Lower leg skin (tissue), 4 donors: ENCODE measurements around the gene ZBTB20. TPM values are rescaled to one million over a fixed set of nuclear protein-coding genes. Genes with fewer than 3 reads are reported as not detected.

Experiments
- DNase-seq, 2 donors: peaks; one replicate each; pipeline ENCODE4 v3.0.0-alpha.2; 2019; ENCODE audit warnings: low spot score in 2 of 2
- H3K4me3 ChIP-seq: fragments of 200-600 bp; sonication (generic); 2 replicates; pipeline ENCODE4 v1.5.1; 2017; ENCODE audit warnings: mild to moderate bottlenecking, low read depth; ENCODE audit not compliant: poor library complexity, severe bottlenecking
- CTCF ChIP-seq, 3 donors: fragments of 450-650 bp; IDR thresholded peaks; one replicate each; pipeline ENCODE4 v1.5.1; 2016; ENCODE audit warnings: antibody characterized with exemption in 3 of 3, mild to moderate bottlenecking in 3 of 3, moderate library complexity in 2 of 3
- POLR2A ChIP-seq, 2 donors: fragments of 450-650 bp; IDR thresholded peaks; one replicate each; pipeline ENCODE4 v1.6.1; 2016 to 2017; ENCODE audit warnings: antibody characterized with exemption in 2 of 2, mild to moderate bottlenecking in 1 of 2, moderate library complexity in 1 of 2
- WGBS, 2 donors: methylation state at CpG; one replicate each; pipeline ENCODE4 v1.1.5; 2018; 5-methylcytosine and 5-hydroxymethylcytosine counted together
- intact Hi-C: fragments of 100-400 bp; cut with DNase I; formaldehyde crosslinking; loops from one replicate; pipeline ENCODE4 v1.15.0; 2023; ENCODE audit warnings: low total_unique reads
- total RNA-seq, 4 donors: library from RNA; depleted of rRNA; stranded (reverse); fragments of >200 nt; gene quantifications; one replicate each; pipeline ENCODE4 v1.1.0, GENCODE V29; 2016

The ZBTB20 gene
- total RNA-seq, 4 donors from 2014 or later, result 22.5 to 41.9 (median 33.1) TPM

DNA sequence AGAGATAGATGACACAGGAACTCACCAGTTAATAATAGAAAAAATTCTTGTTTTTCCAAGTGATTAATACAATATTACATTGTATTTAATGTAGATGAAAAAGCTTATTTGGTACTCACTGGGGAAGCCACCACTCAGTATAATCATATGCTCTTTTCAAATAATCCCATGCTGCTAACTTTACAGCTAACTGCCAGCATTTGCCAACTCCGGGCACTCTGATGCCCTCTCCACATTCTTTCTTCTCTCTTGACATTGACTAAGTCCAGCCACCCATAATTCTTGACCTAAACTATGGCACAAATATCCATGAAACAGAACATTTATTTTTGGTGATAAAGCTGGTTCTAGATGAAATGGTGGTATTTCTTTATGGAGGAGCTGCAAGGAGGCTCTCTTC is 384.9 kb downstream of the ZBTB20 start:
- no peak for TF ChIP-seq POLR2A (IDR thresholded peaks at IDR 0.05)
- TF ChIP-seq CTCF (IDR thresholded peaks at IDR 0.05), result no peak
- intact Hi-C loops, result no loop called here
- WGBS, 2 donors, result 89 to 90% methylated on average over 1 of the region's 1 CpG

DNA sequence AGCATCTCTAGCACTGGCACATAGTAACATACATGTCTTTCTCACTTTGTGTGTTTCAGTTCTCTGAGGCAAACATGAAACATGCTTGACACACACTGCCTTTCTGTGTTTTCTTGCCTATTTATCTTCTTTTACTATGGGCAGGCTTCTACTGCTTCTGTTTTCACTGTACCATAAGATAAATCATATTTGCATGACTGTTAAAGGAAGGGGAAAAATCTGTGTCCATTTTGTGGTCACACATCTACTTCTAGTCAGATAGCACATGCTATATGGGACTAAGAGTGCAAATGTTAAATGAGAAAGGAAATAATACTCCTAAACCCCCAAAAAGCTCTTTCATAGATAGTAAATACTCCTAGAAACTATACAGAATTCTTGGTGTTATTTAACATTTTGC is 386.4 kb downstream of the ZBTB20 start:
- no peak overlapping the region for H3K4me3 ChIP-seq
- no peak for TF ChIP-seq POLR2A (IDR thresholded peaks at IDR 0.05)
- no peak for TF ChIP-seq CTCF (IDR thresholded peaks at IDR 0.05)
- intact Hi-C loops, result no loop called here
- no peak for DNase-seq

More for the DNA sequence above, 384.9 kb downstream of the ZBTB20 start:
- no peak for DNase-seq
- H3K4me3 ChIP-seq, result no peak overlapping the region

- intact Hi-C loops, result no loop called here
- 54 to 56% methylated on average over 8 of the region's 8 CpGs for WGBS, 2 donors
- peak in 1 of 2 donors; percentile 81 for DNase-seq
- no peak overlapping the region for H3K4me3 ChIP-seq
- TF ChIP-seq POLR2A (IDR thresholded peaks at IDR 0.05), result no peak
Measured at GRCh38 chr3:114758831-114759699, 388.0 kb downstream of the ZBTB20 start.

DNA sequence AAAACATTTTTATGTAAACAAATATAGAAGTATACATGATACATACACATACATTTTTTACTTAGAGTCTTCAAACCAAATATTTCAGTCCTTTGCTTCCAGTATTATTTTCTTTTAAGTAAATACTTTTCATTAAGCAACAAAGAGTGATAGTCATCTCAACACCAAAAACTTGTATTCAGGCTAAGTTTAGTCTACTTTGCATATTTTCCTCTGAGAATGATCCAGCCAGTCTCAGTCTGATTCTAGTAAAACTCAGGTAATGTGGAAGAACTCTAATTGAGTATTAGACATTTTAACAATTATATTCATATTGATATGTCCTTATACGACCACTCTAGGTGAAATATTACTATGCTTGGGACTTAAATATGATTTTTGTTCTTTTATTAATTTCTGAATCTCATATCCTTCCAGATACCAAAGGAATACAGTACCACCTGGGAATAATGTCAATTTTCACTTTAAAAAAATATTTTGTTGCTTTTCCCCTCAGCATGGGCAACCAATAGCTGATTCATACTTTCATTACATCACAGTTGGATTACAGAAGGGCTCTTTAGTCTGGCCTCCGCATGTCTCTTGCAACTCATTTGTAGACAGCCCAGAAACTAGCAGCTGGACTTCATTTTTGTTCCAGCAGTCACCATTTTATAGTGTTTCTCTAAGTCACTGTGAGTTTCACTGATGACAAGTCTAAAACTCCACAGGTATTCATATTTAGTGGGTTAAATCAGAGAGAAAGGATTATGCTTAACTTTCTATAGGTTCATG is 390.4 kb downstream of the ZBTB20 start:
- 57 to 77% methylated on average over 2 of the region's 2 CpGs for WGBS, 2 donors
- DNase-seq, result peak in 1 of 2 donors; percentile 18
- intact Hi-C loops, result no loop called here
- TF ChIP-seq CTCF (IDR thresholded peaks at IDR 0.05), result no peak
- TF ChIP-seq POLR2A (IDR thresholded peaks at IDR 0.05), result no peak
- H3K4me3 ChIP-seq, result no peak overlapping the region

DNA sequence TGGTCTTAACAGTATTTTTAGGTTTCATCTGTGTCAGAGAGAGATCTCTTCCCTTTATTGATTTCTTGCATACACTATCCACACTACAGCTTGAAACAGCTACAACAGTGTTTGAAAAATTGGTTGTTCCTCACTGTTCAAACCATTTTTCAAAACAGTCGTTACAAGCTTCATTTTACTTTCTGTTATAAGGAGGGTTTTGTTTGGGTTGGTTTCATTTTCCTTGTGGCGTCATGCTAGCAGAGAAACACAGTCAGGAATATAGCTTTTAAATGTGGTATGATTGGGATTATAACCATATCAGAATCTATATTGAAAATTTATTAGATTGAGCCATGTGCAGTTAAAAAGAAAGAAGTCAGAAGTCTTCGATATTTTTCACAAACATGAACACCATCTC is 400.6 kb downstream of the ZBTB20 start:
- DNase-seq, result no peak
- WGBS, 2 donors, result 47 to 62% methylated on average over 3 of the region's 3 CpGs
- no peak overlapping the region for H3K4me3 ChIP-seq
- intact Hi-C loops, result no loop called here
- TF ChIP-seq CTCF (IDR thresholded peaks at IDR 0.05), result no peak
- no peak for TF ChIP-seq POLR2A (IDR thresholded peaks at IDR 0.05)
